Measurements from ENCODE around the gene SETD2.
A peak's percentile ranks its signal among the peaks of the same experiment; 100 is the strongest.

SETD2 gene

DNA sequence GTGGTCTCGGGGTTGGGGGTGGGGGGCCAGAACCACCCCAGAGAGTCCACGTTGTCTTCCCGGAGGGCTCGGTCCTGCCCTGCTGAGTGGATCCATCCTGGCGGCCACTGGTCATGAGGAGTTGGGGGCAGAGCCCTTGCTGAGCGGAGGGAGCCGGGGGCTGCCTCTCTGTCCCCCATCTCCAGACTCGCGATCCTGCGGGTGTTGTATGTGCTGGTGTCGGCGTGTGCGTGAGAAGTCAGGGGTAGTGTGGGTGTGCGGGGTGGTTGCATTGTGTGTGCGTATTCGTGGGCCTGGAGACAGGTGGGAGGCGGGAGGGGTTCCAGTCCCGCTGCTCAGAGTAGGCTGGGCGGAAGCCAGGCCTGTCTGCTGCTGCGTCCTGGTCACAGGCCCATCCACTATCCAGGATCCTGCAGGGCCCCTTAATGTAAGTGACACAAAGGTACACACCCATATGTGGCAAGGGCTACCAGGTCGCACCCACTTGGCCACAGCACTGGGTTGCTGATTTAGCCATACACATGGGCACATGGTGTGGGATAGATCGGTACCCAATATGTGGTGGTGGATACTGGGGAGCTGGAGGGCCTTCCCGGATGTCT lies 153.7 kb downstream of the SETD2 start:
- no peaks in the 10 kb centered on the region for H3K4me1 ChIP-seq (ENCODE audit: control insufficient read depth, low read depth, low read length)
- H4K8ac ChIP-seq (ENCODE audit: low read depth, low read length): no peak overlapping the region

DNA sequence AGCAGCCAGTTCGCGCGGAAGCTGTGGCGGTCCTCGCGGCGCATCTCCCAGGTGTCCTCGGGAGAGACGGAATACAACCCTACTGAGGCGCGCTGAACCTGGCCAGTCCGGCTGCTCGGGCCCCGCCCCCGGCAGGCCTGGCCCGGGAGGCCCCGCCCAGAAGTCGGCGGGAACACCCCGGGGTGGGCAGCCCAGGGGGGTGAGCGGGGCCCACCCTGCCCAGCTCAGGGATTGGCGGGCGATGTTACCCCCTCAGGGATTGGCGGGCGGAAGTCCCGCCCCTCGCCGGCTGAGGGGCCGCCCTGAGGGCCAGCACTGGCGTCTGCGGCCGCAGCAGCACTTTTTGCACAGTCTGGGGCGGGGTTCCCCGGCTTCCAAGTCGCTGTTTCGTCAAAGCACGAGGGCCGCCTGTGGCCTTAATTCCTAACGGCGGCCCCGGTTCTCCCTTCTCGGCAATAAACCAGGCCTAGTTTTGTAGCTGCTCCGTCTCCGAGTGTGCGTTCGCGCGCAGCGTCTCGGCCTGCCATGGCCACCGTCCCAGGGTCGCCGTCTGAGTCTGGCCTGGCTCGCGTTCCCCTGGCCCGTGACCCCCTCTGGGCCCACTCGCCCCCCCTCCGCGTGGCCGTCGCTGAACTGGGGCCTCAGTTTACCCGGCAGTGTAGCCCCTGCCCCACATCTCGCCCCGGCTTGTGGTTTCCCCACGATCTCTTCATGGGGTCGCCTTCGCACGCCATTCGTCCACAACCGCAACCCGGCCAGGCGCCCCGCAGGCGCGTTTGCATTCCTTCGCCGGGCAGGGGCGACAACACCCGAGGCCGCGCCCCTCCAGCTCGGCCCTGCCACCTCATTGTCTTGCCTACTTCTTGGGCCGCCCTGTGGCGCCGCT lies 154.4 kb downstream of the SETD2 start:
- H3K36me3 ChIP-seq (ENCODE audit: control insufficient read depth, insufficient read depth, low read length): no peaks in the 10 kb centered on the region
- no peak overlapping the region for H3K4me3 ChIP-seq (ENCODE audit: low read length)
- H3K27ac ChIP-seq (ENCODE audit: low read depth, low read length): peak overlapping the region; percentile 14
- peak; percentile 82 for DNase-seq
- peak overlapping the region; percentile 71 for H3K9ac ChIP-seq (ENCODE audit: low read length)
- peak overlapping the region; percentile 18 for H3K4me2 ChIP-seq (ENCODE audit: low read length)
- H3K4me1 ChIP-seq (ENCODE audit: control insufficient read depth, low read depth, low read length): no peaks in the 10 kb centered on the region
- H3K79me2 ChIP-seq (ENCODE audit: control insufficient read depth, insufficient read depth, low read length): no peaks in the 10 kb centered on the region
- no peak overlapping the region for H4K5ac ChIP-seq (ENCODE audit: low read length)
- no peaks in the 10 kb centered on the region for H3K27me3 ChIP-seq (ENCODE audit: insufficient read depth, low read length, poor library complexity)
- H4K8ac ChIP-seq (ENCODE audit: low read depth, low read length): no peak overlapping the region
- no peaks in the 10 kb centered on the region for H3K79me1 ChIP-seq (ENCODE audit: low read length)
- WGBS (ENCODE audit: extremely low coverage, insufficient coverage, low lambda C conversion rate): no CpG with 5 or more reads among the region's 85 CpGs
- H3K18ac ChIP-seq (ENCODE audit: low read length): no peak overlapping the region
- no peak overlapping the region for H2AK5ac ChIP-seq (ENCODE audit: low read length)
- H3K56ac ChIP-seq (ENCODE audit: low read length): peak overlapping the region; percentile 89
- no peak overlapping the region for H2BK5ac ChIP-seq (ENCODE audit: low read length)
- H3K23ac ChIP-seq (ENCODE audit: low read length): peak overlapping the region; percentile 70
- no peak overlapping the region for H2BK15ac ChIP-seq (replicated peaks; ENCODE audit: low read depth)
- H3K4ac ChIP-seq (ENCODE audit: low read depth, low read length): no peak overlapping the region
- H2BK120ac ChIP-seq (ENCODE audit: low read depth, low read length): no peak overlapping the region

More for the DNA sequence above, 153.7 kb downstream of the SETD2 start:
- no peak overlapping the region for H3K23ac ChIP-seq (ENCODE audit: low read length)
- H2BK120ac ChIP-seq (ENCODE audit: low read depth, low read length): no peak overlapping the region
- H3K56ac ChIP-seq (ENCODE audit: low read length): peak overlapping the region; percentile 3
- H3K4me2 ChIP-seq (ENCODE audit: low read length): no peak overlapping the region
- no peak overlapping the region for H2BK5ac ChIP-seq (ENCODE audit: low read length)
- H3K79me1 ChIP-seq (ENCODE audit: low read length): no peaks in the 10 kb centered on the region
- H3K27me3 ChIP-seq (ENCODE audit: insufficient read depth, low read length, poor library complexity): no peaks in the 10 kb centered on the region
- peak overlapping the region; percentile 1 for H3K9ac ChIP-seq (ENCODE audit: low read length)
- H2AK5ac ChIP-seq (ENCODE audit: low read length): no peak overlapping the region
- H3K27ac ChIP-seq (ENCODE audit: low read depth, low read length): no peak overlapping the region
- no CpG with 5 or more reads among the region's 23 CpGs for WGBS (ENCODE audit: extremely low coverage, insufficient coverage, low lambda C conversion rate)
- no peak overlapping the region for H4K5ac ChIP-seq (ENCODE audit: low read length)
- no peak overlapping the region for H3K4me3 ChIP-seq (ENCODE audit: low read length)
- H3K18ac ChIP-seq (ENCODE audit: low read length): no peak overlapping the region
- no peak overlapping the region for H2BK15ac ChIP-seq (replicated peaks; ENCODE audit: low read depth)
- no peak for DNase-seq
- no peak overlapping the region for H3K4ac ChIP-seq (ENCODE audit: low read depth, low read length)
- no peaks in the 10 kb centered on the region for H3K36me3 ChIP-seq (ENCODE audit: control insufficient read depth, insufficient read depth, low read length)
- H3K79me2 ChIP-seq (ENCODE audit: control insufficient read depth, insufficient read depth, low read length): no peaks in the 10 kb centered on the region

DNA sequence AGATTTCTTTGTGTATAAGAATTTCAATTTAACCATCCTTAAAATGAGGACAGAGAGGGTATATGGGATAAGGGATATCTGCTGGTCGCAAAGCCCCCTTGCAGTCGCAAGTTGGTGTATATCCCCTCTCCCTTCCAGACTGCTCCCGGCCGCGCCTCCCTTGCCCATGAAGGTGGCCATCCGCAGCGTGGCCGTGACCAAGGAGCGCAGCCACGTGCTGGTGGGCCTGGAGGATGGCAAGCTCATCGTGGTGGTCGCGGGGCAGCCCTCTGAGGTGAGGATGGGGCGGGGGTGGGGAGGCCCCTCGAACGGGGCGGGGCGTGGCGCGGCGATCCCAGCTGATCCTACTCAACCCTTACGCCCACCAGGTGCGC lies 155.1 kb downstream of the SETD2 start:
- no peaks in the 10 kb centered on the region for H3K36me3 ChIP-seq (ENCODE audit: control insufficient read depth, insufficient read depth, low read length)
- no peaks in the 10 kb centered on the region for H3K79me1 ChIP-seq (ENCODE audit: low read length)
- no peaks in the 10 kb centered on the region for H3K27me3 ChIP-seq (ENCODE audit: insufficient read depth, low read length, poor library complexity)
- H3K4me3 ChIP-seq (ENCODE audit: low read length): no peak overlapping the region
- no peak overlapping the region for H2AK5ac ChIP-seq (ENCODE audit: low read length)
- no peak overlapping the region for H3K18ac ChIP-seq (ENCODE audit: low read length)
- H3K79me2 ChIP-seq (ENCODE audit: control insufficient read depth, insufficient read depth, low read length): no peaks in the 10 kb centered on the region
- WGBS (ENCODE audit: extremely low coverage, insufficient coverage, low lambda C conversion rate): no CpG with 5 or more reads among the region's 23 CpGs
- H2BK5ac ChIP-seq (ENCODE audit: low read length): no peak overlapping the region
- no peaks in the 10 kb centered on the region for H3K4me1 ChIP-seq (ENCODE audit: control insufficient read depth, low read depth, low read length)
- no peak overlapping the region for H4K5ac ChIP-seq (ENCODE audit: low read length)
- peak overlapping the region; percentile 60 for H3K9ac ChIP-seq (ENCODE audit: low read length)
- no peak overlapping the region for H3K4ac ChIP-seq (ENCODE audit: low read depth, low read length)
- no peak overlapping the region for H3K4me2 ChIP-seq (ENCODE audit: low read length)
- peak overlapping the region; percentile 88 for H3K56ac ChIP-seq (ENCODE audit: low read length)
- H4K8ac ChIP-seq (ENCODE audit: low read depth, low read length): no peak overlapping the region
- no peak for DNase-seq
- H2BK15ac ChIP-seq (replicated peaks; ENCODE audit: low read depth): no peak overlapping the region
- no peak overlapping the region for H3K27ac ChIP-seq (ENCODE audit: low read depth, low read length)
- no peak overlapping the region for H3K23ac ChIP-seq (ENCODE audit: low read length)
- no peak overlapping the region for H2BK120ac ChIP-seq (ENCODE audit: low read depth, low read length)

DNA sequence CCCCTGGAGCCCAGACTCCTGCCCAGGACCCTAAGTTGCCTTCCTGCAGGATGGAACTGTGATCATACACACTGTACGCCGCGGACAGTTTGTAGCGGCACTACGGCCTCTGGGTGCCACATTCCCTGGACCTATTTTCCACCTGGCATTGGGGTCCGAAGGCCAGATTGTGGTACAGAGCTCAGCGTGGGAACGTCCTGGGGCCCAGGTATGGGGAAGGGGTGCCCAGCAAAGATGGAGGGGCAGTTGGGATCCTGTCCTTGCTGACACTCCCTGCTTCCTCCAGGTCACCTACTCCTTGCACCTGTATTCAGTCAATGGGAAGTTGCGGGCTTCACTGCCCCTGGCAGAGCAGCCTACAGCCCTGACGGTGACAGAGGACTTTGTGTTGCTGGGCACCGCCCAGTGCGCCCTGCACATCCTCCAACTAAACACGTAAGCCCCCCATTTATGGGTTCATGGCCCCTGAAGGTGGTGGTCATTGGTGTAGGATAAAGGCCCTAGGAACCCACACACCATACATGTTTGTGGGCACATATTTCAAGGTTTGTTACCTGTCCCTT lies 155.6 kb downstream of the SETD2 start:
- Histone ChIP-seq H3K56ac (ENCODE audit: low read length) (peak overlapping the region; percentile 22), H2BK5ac (ENCODE audit: low read length) (no peak overlapping the region), H3K4me3 (ENCODE audit: low read length) (no peak overlapping the region), H3K23ac (ENCODE audit: low read length) (no peak overlapping the region), H3K9ac (ENCODE audit: low read length) (no peak overlapping the region), H3K79me1 (ENCODE audit: low read length) (no peaks in the 10 kb centered on the region), H3K36me3 (ENCODE audit: control insufficient read depth, insufficient read depth, low read length) (no peaks in the 10 kb centered on the region), H3K4me1 (ENCODE audit: control insufficient read depth, low read depth, low read length) (no peaks in the 10 kb centered on the region), H2BK15ac (replicated peaks; ENCODE audit: low read depth) (no peak overlapping the region), H2AK5ac (ENCODE audit: low read length) (no peak overlapping the region), H2BK120ac (ENCODE audit: low read depth, low read length) (no peak overlapping the region), H4K8ac (ENCODE audit: low read depth, low read length) (no peak overlapping the region), H4K5ac (ENCODE audit: low read length) (no peak overlapping the region), H3K18ac (ENCODE audit: low read length) (no peak overlapping the region), H3K4me2 (ENCODE audit: low read length) (no peak overlapping the region), H3K79me2 (ENCODE audit: control insufficient read depth, insufficient read depth, low read length) (no peaks in the 10 kb centered on the region), H3K27ac (ENCODE audit: low read depth, low read length) (no peak overlapping the region), H3K27me3 (ENCODE audit: insufficient read depth, low read length, poor library complexity) (no peaks in the 10 kb centered on the region), H3K4ac (ENCODE audit: low read depth, low read length) (no peak overlapping the region)
- DNase-seq: no peak
- WGBS (ENCODE audit: extremely low coverage, insufficient coverage, low lambda C conversion rate): no CpG with 5 or more reads among the region's 13 CpGs

DNA sequence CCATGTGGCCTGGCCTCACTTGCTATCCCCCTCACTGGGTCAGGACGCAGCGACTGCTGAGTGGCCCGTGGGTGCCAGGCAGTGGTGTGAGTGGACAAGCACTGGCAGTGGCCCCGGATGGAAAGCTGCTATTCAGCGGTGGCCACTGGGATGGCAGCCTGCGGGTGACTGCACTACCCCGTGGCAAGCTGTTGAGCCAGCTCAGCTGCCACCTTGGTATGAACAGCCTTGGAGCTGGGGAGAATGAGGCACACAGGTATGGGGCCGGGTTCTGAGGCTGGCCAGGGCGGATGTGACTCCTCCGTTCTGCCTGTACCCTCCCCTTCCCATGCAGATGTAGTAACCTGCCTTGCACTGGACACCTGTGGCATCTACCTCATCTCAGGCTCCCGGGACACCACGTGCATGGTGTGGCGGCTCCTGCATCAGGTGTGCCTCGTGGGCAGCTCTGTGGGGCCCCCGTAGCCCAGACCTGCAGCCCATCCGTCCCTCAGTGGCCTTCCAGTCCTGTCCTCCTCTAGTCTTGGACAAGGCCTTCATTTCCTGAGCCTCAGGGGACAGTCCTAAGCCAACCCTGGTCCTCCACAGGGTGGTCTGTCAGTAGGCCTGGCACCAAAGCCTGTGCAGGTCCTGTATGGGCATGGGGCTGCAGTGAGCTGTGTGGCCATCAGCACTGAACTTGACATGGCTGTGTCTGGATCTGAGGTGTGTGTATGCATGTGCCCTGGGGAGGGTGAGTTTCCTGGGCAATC lies 156.3 kb downstream of the SETD2 start:
- Histone ChIP-seq H4K5ac (ENCODE audit: low read length) (no peak overlapping the region), H2BK5ac (ENCODE audit: low read length) (no peak overlapping the region), H3K18ac (ENCODE audit: low read length) (no peak overlapping the region), H2BK15ac (replicated peaks; ENCODE audit: low read depth) (no peak overlapping the region), H2AK5ac (ENCODE audit: low read length) (no peak overlapping the region), H3K56ac (ENCODE audit: low read length) (no peak overlapping the region), H3K23ac (ENCODE audit: low read length) (no peak overlapping the region), H3K4me1 (ENCODE audit: control insufficient read depth, low read depth, low read length) (no peaks in the 10 kb centered on the region), H4K8ac (ENCODE audit: low read depth, low read length) (no peak overlapping the region), H3K4me3 (ENCODE audit: low read length) (no peak overlapping the region), H3K36me3 (ENCODE audit: control insufficient read depth, insufficient read depth, low read length) (no peaks in the 10 kb centered on the region), H3K79me1 (ENCODE audit: low read length) (no peaks in the 10 kb centered on the region), H3K27ac (ENCODE audit: low read depth, low read length) (no peak overlapping the region), H3K4me2 (ENCODE audit: low read length) (no peak overlapping the region), H3K9ac (ENCODE audit: low read length) (no peak overlapping the region), H2BK120ac (ENCODE audit: low read depth, low read length) (no peak overlapping the region), H3K79me2 (ENCODE audit: control insufficient read depth, insufficient read depth, low read length) (no peaks in the 10 kb centered on the region), H3K4ac (ENCODE audit: low read depth, low read length) (no peak overlapping the region), H3K27me3 (ENCODE audit: insufficient read depth, low read length, poor library complexity) (no peaks in the 10 kb centered on the region)
- no peak for DNase-seq
- WGBS (ENCODE audit: extremely low coverage, insufficient coverage, low lambda C conversion rate): no CpG with 5 or more reads among the region's 16 CpGs

Data from mesendoderm (in vitro differentiated cells).